Activated CD4-positive, CD25-positive, alpha-beta regulatory T cell treated with anti-CD3 and anti-CD28 coated beads, Interleukin-2, amount 50 U/mL, for 72 hours (primary cell): Measurements from ENCODE around the gene IKZF1.

Experiments used
- DNase-seq: peaks from one replicate; pipeline ENCODE4 v3.0.0; 2021

Gene IKZF1

DNA sequence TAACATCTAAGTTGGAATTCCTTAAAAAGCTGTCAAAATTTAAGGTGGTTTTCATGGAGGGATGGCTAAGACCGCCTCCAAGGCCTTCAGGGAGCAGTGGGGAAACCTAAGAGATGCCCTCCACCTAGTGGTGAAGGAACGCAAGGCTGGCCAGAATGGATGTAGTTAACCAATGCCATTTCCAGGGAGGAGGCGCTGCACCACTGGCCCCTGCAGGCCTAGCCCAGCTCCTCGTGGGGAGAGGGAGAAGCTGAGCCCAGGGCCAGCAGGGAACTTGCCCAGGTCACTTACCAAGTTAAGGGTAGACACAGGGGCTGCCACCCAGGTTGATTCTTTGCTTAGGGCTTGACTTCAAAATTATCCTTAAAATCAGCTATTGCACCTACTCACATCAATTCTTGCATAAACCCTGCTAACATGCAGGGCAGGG, 113.6 kb downstream of the IKZF1 start:
- peak; percentile 65 for DNase-seq

DNA sequence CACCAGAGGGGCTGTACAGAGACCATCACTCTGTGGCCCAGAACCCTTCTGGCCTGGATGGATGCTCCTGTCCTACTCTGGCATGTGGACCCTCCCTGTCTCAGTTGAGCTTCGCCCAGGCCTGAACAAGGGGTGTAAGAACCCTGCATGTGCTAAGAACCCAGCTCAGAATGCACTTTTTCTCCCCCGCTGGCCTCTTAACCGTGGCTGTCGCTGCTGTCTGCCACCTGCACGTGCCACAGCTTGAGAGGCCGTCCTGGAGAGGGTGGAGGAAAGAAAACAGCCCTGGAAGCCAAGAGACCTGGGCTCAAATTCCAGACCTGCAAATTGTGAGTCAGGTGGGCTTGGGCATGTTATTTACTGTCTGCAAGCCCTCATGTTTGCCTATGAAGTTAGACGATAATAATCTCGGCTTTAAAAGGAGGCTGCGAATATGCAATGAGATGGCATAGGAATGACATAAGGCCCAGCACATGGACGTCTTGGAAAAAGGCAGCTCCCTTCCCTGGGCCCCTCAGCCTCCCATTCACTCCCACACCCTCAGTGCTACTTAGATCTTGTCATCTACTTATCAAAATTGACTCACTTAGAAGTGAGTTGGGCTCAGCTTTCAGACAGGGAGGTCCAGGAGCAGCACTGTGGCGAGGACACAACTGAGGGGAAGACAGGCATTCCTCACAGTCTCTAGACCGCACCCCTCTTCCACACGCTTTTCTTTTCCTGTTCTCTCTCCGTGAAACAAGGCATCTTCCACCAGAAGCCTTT, 114.2 kb downstream of the IKZF1 start:
- no peak for DNase-seq

DNA sequence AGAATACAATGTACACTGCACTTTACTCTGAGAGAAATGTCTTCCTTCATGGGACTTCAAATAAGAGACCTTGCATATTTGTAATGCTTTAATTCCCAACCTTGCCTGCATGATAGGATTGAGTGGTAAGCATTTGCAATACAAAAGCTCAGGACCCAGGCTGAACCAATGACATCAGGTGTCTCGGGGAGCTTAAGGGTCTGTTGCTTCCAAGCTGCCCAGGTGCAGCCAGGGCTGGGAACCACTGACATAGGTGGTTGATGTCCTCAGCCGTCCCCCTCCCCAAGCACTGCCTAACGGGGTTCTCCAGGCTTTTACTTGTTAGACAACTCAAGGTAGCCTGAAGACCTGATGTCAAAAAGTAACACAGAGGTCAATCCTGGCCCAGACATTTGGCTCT, 116.5 kb downstream of the IKZF1 start:
- DNase-seq = no peak

DNA sequence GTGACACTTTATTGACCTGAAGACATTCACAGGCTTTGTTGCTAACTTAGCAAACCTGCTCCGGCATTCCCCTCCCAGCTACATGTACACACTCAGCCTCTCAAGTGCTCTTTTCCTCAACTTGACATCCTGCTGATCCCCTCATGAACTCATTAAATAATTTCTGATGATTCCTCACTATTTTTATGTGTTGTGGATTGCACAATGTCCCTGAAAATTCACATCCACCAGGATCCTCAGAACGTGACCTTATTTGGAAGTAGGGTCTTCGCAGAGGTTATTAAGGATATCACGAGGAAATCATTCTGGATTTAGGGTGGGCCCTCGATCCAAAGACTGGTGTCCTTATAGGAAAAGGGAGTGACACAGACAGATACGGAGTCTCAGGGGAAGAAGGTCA, 118.3 kb downstream of the IKZF1 start:
- DNase-seq = no peak

DNA sequence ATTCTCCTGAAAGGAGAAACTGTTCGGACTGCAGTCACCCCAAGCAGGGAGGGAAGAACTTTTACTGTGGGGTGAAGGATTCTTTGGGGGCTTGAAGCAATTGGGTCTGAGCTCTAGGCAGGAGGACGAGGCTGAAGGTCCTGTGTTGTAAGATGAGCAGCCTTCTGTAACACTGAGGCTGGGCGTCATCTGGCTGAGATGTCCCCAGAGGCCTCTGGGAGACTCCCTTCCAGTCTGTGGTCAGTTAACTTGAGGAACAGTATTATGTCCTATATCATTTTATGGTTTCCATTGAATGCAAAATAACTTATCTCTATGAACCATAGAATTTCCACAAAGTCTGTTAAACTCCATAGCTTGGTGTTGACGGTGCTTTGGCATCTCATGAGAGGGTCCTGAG, 119.3 kb downstream of the IKZF1 start:
- DNase-seq = no peak

DNA sequence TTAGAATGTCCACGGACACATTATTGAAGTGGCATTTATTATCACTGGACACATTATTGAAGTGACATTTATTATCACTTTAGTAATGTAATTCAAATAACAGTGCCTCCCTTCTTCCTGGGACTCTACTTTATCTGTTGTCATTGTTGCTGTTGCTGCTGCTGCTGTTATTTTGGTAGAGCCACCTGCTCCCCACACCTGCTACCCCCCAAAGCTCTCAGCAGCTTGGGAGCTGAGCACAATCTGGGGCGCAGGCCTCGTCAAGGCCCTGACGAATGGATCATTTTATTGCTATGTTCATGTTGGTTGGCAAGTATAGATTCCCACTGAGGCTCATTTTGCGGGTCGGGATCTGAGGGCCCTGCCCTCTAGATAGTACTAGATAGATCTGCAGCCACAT, 120.8 kb downstream of the IKZF1 start:
- DNase-seq = no peak

DNA sequence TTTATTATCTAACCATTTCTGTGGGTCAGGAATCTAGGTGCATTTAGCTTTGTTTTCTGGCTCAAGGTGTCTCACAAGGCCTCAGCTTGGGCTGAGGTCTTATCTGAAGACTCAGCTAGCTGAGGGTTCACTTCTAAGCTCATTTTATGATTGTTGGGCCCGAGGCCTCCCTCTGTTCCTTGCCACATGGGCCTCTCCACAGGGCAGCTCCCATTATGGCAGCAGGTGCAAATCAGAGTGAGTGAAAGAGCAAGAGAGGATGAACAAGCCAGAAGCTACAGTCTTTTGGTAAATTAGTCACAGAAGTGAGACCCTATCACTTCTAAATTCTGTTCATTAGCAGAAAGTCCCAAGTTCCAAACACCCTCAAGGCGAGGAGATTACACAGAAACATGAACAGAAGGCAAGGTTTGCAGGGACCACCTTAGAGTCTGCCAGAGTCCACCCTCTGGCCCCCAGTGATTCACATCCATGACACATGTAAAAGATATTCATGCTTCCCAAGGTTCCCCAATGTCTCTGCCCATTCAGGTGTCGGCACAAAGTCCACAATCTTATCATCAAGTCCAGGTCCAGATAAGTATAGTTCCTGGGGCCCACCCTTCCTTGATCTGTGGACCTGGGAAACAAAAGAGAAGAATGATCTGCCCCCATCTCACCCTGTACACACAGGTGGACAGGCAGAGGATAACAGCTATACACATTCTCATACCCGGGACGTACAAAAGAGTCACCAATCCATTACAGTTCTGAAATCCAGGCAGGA, 121.9 kb downstream of the IKZF1 start:
- DNase-seq = no peak

DNA sequence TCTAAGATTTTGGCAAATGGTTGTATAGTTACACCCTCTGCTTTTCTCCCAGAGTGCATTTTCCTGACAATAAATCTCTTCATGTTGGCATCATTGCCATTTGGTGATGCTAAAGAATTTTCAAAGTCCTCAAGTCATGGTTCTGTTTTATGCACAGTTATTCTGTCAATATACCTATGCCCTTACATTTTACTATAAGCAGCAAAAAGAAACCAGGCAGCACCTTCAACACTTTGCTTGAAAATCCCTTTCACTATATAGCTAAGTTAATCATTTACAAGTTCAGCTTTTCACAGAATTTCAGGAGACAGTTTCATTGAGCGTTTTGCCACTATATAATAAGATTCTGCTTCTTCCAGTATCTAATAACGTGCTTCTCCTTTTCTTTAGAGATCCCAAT, 123.0 kb downstream of the IKZF1 start:
- DNase-seq = no peak

DNA sequence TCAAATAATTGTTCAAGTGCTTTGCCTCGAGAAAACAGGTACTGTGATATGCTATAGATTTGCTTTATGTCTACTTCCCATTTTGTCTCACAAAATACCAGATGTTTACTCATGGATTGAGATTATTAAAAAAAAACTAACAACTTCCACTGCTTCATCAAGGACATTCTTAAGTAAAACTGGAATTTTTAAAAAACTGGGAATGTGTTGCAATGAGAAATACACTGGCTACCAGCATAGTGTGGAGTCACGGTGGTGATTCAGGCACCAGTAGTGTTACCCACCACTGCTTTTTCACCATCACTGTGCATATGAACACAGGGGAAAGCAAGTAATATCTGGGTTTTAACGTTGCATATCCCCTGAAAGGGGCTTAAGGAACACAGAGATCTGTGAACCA, 124.4 kb downstream of the IKZF1 start:
- no peak for DNase-seq

DNA sequence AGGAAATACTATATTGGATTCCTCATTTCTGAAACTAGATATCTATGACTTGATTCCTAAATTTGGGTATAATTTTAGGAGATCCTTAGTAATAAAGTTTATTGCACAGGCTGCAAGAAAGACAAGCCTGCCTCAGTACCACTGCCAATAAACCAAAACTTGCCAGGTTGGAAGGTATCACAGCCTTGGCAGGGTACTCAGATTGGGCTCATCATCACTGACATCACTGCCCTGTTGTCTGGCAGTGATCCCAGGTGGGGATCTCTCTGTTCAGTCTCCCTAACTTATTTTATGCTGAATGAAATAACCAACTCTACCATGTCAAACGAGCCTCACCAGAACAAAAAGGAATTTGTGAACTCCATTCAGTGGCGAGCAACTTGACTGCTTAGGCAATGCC, 126.8 kb downstream of the IKZF1 start:
- no peak for DNase-seq

DNA sequence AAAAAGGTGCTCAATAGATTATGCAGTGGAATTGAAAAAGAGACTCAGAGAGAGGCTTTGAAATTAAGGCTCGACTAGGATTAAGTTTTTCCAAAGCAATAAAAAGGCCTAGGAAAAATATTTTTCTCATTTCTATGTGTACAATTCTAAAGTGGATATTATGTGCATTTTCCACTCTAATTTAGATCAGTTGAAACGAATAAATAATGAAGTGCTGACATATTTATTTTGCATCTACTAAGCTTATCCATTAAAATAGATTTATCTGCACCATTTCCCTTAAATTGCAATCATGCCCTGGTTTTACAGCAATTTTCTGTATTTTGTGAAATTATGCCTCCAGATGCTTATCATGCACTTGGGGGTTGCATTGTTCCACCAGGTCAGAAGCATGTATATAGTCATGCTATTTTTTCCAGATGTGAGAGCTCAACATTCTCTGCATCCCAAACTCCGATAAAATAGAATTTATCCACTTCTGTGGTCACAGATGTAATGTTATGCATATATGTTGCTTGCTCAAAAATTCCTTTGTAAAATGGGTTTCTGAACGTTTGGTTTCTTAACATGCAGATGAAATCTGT, 127.3 kb downstream of the IKZF1 start:
- no peak for DNase-seq

DNA sequence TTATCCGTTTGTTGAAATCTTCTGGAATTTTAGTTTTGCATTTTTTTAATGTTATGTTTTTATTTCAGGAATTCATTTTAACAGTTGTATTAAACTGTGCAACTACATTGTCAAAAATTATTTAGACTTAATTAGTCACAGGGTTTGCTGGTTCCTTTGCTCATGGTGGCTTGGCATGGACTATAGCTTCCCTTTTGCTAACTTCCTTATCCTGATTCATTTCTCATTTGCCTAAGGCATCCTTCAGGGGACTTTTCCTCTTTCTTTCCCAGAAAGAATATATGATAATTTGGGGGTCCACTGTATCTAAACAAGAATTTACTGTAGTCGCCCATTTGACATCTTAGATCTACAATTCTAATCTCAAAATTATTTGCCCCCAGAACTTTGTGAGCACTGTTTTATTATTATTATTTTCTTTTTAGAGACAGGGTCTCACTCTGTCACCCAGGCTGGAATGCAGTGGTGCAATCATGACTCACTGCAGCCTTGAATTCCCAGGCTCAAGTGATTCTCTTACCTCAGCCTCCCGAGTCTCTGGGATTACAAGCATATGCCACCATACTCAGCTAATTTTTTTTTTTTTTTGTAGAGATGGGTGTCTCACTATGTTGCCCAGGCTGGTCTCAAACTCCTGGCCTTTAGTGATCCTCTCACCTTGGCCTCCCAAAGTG, 131.8 kb downstream of the IKZF1 start:
- no peak for DNase-seq

DNA sequence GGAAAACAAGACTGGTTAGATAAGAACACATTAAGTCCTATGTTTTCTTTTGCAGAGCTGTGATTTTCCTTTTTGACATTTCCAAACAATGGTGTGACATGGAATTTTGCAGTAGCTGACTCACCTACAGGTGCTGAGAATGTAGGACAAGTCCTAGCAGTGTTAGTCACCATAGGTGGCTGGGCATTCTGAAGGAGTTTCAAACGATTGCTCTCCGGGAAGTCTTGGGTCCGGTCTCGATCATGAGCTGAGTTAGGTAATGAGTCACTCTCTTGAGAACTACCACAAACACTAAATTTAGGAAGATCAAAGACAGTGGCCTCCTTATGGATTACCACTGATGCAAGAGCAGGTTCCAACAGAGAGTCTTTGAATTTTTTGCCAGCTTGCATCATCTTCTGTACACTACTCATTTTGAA, 142.0 kb downstream of the IKZF1 start:
- no peak for DNase-seq

DNA sequence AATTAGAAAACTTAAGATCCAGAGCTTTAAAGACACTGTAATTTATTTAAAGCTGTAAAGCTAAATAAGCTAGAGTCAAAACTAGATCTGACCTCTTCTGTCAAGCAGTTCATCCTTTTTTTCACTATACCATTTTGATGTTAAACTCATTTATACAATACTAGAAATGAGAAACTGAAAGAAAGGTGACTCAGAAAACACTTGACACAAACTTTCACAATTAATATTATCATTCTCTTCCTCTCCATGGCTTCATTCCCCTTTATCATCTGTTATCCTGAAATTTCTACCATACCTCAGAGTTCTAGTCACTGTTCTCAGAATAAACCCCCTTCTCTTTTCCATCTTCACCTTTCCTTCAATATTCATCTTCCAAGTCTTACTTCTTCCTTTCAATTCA, 144.3 kb downstream of the IKZF1 start:
- DNase-seq = no peak

DNA sequence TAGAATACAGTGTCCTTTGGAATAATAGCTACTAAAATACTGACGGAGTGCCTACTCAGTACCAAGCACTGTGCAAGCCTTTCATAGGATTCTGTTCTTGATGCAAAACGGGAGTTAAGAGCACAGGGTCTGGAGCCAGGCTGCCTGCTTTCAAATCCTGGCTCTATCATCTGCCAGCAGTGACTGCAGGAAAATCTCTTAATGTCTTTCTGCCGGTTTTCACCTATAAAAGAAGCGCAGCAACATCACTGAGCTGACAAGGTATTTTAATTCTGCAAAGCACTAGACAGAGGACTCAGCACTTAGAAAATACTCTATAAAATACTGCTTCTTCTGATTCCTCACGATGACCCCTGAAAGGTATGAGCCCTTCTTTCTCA, 145.0 kb downstream of the IKZF1 start:
- DNase-seq = no peak

DNA sequence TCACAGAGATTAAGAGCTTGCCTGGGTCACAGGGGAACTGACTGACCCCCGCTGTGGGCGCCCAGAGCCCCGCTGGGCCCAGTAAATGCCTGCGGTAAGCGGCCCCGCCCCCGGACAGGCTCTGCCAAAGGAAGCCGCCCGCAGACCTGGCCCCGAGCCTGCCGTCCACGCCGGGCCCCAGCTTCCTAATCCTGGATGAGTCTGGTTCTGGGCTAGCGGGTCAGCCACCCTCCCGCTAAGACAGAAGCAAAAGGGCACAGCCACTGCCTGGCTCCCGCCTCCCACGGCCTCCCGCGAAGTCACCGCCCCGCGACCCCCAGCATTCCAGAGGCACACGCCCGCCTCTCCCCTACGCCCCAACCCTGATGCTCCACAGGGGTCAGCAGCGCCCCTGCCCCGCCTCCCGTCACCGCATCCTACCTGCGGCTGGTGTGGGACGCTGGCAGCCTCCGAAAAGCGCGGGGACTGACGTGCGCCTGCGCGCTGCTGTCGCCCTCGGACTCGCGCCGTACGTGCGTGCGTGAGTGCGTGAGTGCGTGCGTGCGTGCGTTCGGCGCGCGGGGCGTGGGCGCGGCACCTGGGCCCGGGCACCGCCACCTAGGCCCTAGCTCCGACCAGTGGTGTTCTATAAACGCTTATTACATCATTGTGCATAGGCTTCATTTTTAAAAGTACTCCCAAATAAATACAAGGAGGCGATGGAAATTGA, 145.5 kb downstream of the IKZF1 start, which contains the start of gene FIGNL1:
Gene FIGNL1, minus strand, starts transcription at position 470 of the 709 bp plus-strand sequence. CDS start 3,063 bp downstream, outside the sequence.
- DNase-seq = peak; percentile 89

DNA sequence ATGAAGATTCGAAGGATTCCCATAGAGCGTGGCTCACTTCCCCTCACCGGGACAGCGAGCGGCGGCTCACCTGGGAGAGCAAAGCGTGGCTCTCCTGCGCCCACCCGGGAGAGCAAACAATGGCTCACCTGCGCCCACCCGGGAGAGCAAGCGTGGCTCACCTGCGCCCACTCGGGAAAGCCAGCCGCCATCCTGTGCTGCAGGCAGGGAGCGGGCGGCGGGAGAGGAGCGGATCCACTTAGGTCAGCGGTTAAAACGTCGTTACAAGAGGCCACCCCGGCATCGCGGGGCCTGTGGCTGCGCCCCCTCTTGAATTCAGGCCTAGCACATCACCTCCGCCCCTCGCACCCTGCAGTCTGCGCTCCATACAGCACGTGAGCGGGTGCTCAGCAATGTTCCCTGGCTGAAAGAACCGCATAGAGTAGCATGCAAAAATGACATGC, 146.1 kb downstream of the IKZF1 start:
- no peak for DNase-seq
